ENCODE measurements around the gene CFAP47.

The CFAP47 gene

GRCh38 chrX:36364262-36364661, 444.7 kb downstream of the CFAP47 start:
- H3K4me3 ChIP-seq (ENCODE audit: low read length): no peak overlapping the region
- TF ChIP-seq ZNF274 (IDR thresholded peaks at IDR 0.05; ENCODE audit: low read depth, low read length): no peak

- no peak overlapping the region for H3K4me3 ChIP-seq (ENCODE audit: low read length)
- no peak for TF ChIP-seq ZNF274 (IDR thresholded peaks at IDR 0.05; ENCODE audit: low read depth, low read length)
These were observed 464.0 kb downstream of the CFAP47 start for GRCh38 chrX:36383495-36383894.

- H3K4me3 ChIP-seq (ENCODE audit: low read length): no peak overlapping the region
- TF ChIP-seq ZNF274 (IDR thresholded peaks at IDR 0.05; ENCODE audit: low read depth, low read length): no peak
These were observed 469.4 kb downstream of the CFAP47 start for GRCh38 chrX:36388901-36389300.

GRCh38 chrX:36401774-36402173, 482.2 kb downstream of the CFAP47 start:
- no peak for TF ChIP-seq ZNF274 (IDR thresholded peaks at IDR 0.05; ENCODE audit: low read depth, low read length)

GRCh38 chrX:36407836-36408235, 488.3 kb downstream of the CFAP47 start:
- no peak overlapping the region for H3K4me3 ChIP-seq (ENCODE audit: low read length)
- TF ChIP-seq ZNF274 (IDR thresholded peaks at IDR 0.05; ENCODE audit: low read depth, low read length): no peak

More at GRCh38 chrX:36401774-36402173, 482.2 kb downstream of the CFAP47 start:
- no peak overlapping the region for H3K4me3 ChIP-seq (ENCODE audit: low read length)

GRCh38 chrX:36414056-36414455, 494.5 kb downstream of the CFAP47 start:
- TF ChIP-seq ZNF274 (IDR thresholded peaks at IDR 0.05; ENCODE audit: low read depth, low read length): no peak
- H3K4me3 ChIP-seq (ENCODE audit: low read length): no peak overlapping the region

- TF ChIP-seq ZNF274 (IDR thresholded peaks at IDR 0.05; ENCODE audit: low read depth, low read length): no peak
- H3K4me3 ChIP-seq (ENCODE audit: low read length): no peak overlapping the region
These were observed 502.8 kb downstream of the CFAP47 start for GRCh38 chrX:36422368-36422767.

- no peak overlapping the region for H3K4me3 ChIP-seq (ENCODE audit: low read length)
- no peak for TF ChIP-seq ZNF274 (IDR thresholded peaks at IDR 0.05; ENCODE audit: low read depth, low read length)
These were observed 512.3 kb downstream of the CFAP47 start for GRCh38 chrX:36431819-36432218.

GRCh38 chrX:36434522-36434921, 515.0 kb downstream of the CFAP47 start:
- no peak for TF ChIP-seq ZNF274 (IDR thresholded peaks at IDR 0.05; ENCODE audit: low read depth, low read length)
- H3K4me3 ChIP-seq (ENCODE audit: low read length): no peak overlapping the region
